Ishikawa (cell line): Measurements from ENCODE around the gene COL25A1.

Experiments
- CEBPB ChIP-seq: IDR thresholded peaks from 2 replicates; pipeline ENCODE4 v1.6.1; 2012
- CREB1 ChIP-seq: IDR thresholded peaks from 2 replicates; pipeline ENCODE4 v1.6.1; 2012; ENCODE audit warnings: low read depth
- EGR1 ChIP-seq: IDR thresholded peaks from 2 replicates; pipeline ENCODE4 v1.6.1; 2012
- EP300 ChIP-seq: IDR thresholded peaks from 2 replicates; pipeline ENCODE4 v1.6.1; 2012; ENCODE audit warnings: borderline replicate concordance
- FOXM1 ChIP-seq: IDR thresholded peaks from 2 replicates; pipeline ENCODE4 v1.6.1; 2012; ENCODE audit warnings: low read depth, borderline replicate concordance
- MAX ChIP-seq: IDR thresholded peaks from 2 replicates; pipeline ENCODE4 v1.6.1; 2012
- NFIC ChIP-seq: IDR thresholded peaks from 2 replicates; pipeline ENCODE4 v1.6.1; 2012
- RAD21 ChIP-seq: IDR thresholded peaks from 2 replicates; pipeline ENCODE4 v1.6.1; 2012; ENCODE audit warnings: low read depth
- REST ChIP-seq: IDR thresholded peaks from 2 replicates; pipeline ENCODE4 v1.6.1; 2012; ENCODE audit warnings: low read depth, mild to moderate bottlenecking
- TAF1 ChIP-seq: IDR thresholded peaks from 2 replicates; pipeline ENCODE4 v1.6.1; 2012; ENCODE audit warnings: low read depth, mild to moderate bottlenecking
- TCF12 ChIP-seq: IDR thresholded peaks from 2 replicates; pipeline ENCODE4 v1.6.1; 2012; ENCODE audit warnings: low read depth
- TEAD4 ChIP-seq: IDR thresholded peaks from 2 replicates; pipeline ENCODE4 v1.6.1; 2012
- USF1 ChIP-seq: IDR thresholded peaks from 2 replicates; pipeline ENCODE4 v1.6.1; 2012
- YY1 ChIP-seq: IDR thresholded peaks from 2 replicates; pipeline ENCODE4 v1.6.1; 2012; ENCODE audit warnings: low read depth
- ZBTB7A ChIP-seq: IDR thresholded peaks from 2 replicates; pipeline ENCODE4 v1.6.1; 2012; ENCODE audit warnings: low read depth

The COL25A1 gene

GRCh38 chr4:108937066-108937465 lies 365.4 kb downstream of the COL25A1 start:
- TF ChIP-seq CEBPB (no peak), REST (no peak), RAD21 (no peak), TCF12 (no peak), MAX (no peak), USF1 (no peak), ZBTB7A (no peak)

GRCh38 chr4:108933046-108933445 lies 369.4 kb downstream of the COL25A1 start:
- TF ChIP-seq TAF1: no peak
- no peak for TF ChIP-seq USF1
- no peak for TF ChIP-seq NFIC
- no peak for TF ChIP-seq REST
- no peak for TF ChIP-seq EGR1
- TF ChIP-seq YY1: no peak
- no peak for TF ChIP-seq CEBPB
- no peak for TF ChIP-seq EP300
- no peak for TF ChIP-seq TCF12
- no peak for TF ChIP-seq RAD21

- TF ChIP-seq CREB1 (no peak), EP300 (no peak), NFIC (no peak), TAF1 (no peak), MAX (no peak), RAD21 (no peak), USF1 (no peak), REST (no peak), TEAD4 (no peak), FOXM1 (no peak), YY1 (no peak), TCF12 (no peak), CEBPB (no peak), ZBTB7A (no peak), EGR1 (no peak)
These were observed 370.5 kb downstream of the COL25A1 start for GRCh38 chr4:108931926-108932325.

GRCh38 chr4:108930186-108930585 lies 372.3 kb downstream of the COL25A1 start:
- TF ChIP-seq TEAD4 (no peak), ZBTB7A (no peak), RAD21 (no peak), TCF12 (no peak), REST (no peak), YY1 (no peak), FOXM1 (no peak), USF1 (no peak), EP300 (no peak)
